HCT116 (cell line): Measurements from ENCODE around the gene SNX10. TPM values are rescaled to one million over a fixed set of nuclear protein-coding genes. Genes with fewer than 3 reads are reported as not detected.

Experiments used
- ATAC-seq: fragments of 200-7000 bp; cut with Tn5 transposase; 2 replicates; pipeline ENCODE4 v1.9.1; 2020; ENCODE audit warnings: mild to moderate bottlenecking, moderate library complexity
- BruUV-seq: library from RNA; stranded (reverse); fragments of 400-500 nt; replicated peaks from 2 replicates; lab custom pipeline; 2021; lab: Mats Ljungman, UMichigan
- CTCF ChIA-PET: fragments of 300-600 bp; sonication (Branson Sonifier 250); formaldehyde crosslinking; loops from one replicate; lab custom pipeline; 2021; ENCODE audit warnings: antibody characterized with exemption; lab: Charles Lee
- POLR2A ChIA-PET: fragments of 300-600, 350-600 bp; sonication (Branson Sonifier 250); formaldehyde crosslinking; loops from one replicate; lab custom pipeline; 2021; ENCODE audit warnings: antibody characterized with exemption; lab: Charles Lee
- RAD21 ChIA-PET, 2 experiments: fragments of 300-600 bp; sonication (Branson Sonifier 250); formaldehyde crosslinking; loops; one replicate each; lab custom pipeline; 2023; ENCODE audit warnings: low total read pairs in 2 of 2; ENCODE audit not compliant: uncharacterized antibody in 2 of 2, unreplicated experiment in 2 of 2, low non-redundant PET in 1 of 2; lab: Charles Lee
- DNase-seq: peaks from one replicate; pipeline ENCODE4 v3.0.0-alpha.2; 2010; ENCODE audit warnings: low read depth, low spot score
- H2AFZ ChIP-seq: fragments of 200-600 bp; shearing (Covaris generic), sonication (generic); 2 replicates; pipeline ENCODE4 v1.6.1; 2017; ENCODE audit warnings: low read depth, mixed run types, mixed read lengths, antibody characterized with exemption, low read length; ENCODE audit not compliant: poor library complexity, severe bottlenecking
- H3K27ac ChIP-seq: 2 replicates; pipeline ENCODE4 v1.5.1; 2012; ENCODE audit warnings: low read depth, low read length
- H3K27me3 ChIP-seq: fragments of 200-600 bp; sonication (generic); 2 replicates; pipeline ENCODE4 v1.6.1; 2016; ENCODE audit warnings: mixed run types, low read length, mixed read lengths; ENCODE audit not compliant: insufficient read depth
- H3K36me3 ChIP-seq, 2 experiments: fragments of 200-500 bp in 1 of 2; fragments of 200-600 bp in 1 of 2; sonication (Bioruptor generic) in 1 of 2; sonication (generic) in 1 of 2; 2 replicates each; pipeline versions ENCODE4 v1.5.1 to v1.6.1; 2014 to 2016; ENCODE audit warnings: low read length in 2 of 2, inconsistent platforms in 1 of 2, mixed read lengths in 1 of 2, mixed run types in 1 of 2; ENCODE audit not compliant: insufficient read depth in 2 of 2, control insufficient read depth in 1 of 2
- H3K4me1 ChIP-seq, 2 experiments: fragments of 200-600 bp in 1 of 2; sonication (generic) in 1 of 2; 2 replicates each; pipeline versions ENCODE4 v1.5.1 to v1.6.1; 2012 to 2017; ENCODE audit warnings: low read length in 2 of 2, inconsistent platforms in 1 of 2, mild to moderate bottlenecking in 1 of 2, mixed read lengths in 1 of 2, mixed run types in 1 of 2, moderate library complexity in 1 of 2; ENCODE audit not compliant: insufficient read depth in 2 of 2, control insufficient read depth in 1 of 2
- H3K4me2 ChIP-seq: fragments of 200-600 bp; sonication (generic); 2 replicates; pipeline ENCODE4 v1.6.1; 2017; ENCODE audit warnings: mixed run types, low read length, mixed read lengths
- H3K4me3 ChIP-seq, 2 experiments: fragments of 200-600 bp in 1 of 2; sonication (generic) in 1 of 2; replicated peaks in 1 of 2; 2 replicates each; pipeline ENCODE4 v1.5.1; 2011 to 2016; ENCODE audit warnings: low read length in 2 of 2, control low read depth in 1 of 2, low read depth in 1 of 2, mild to moderate bottlenecking in 1 of 2, mixed read lengths in 1 of 2, mixed run types in 1 of 2
- H3K79me2 ChIP-seq: fragments of 200-600 bp; sonication (generic); 2 replicates; pipeline ENCODE4 v1.6.1; 2017; ENCODE audit warnings: mild to moderate bottlenecking, mixed run types, low read length, moderate library complexity, mixed read lengths; ENCODE audit not compliant: insufficient read depth
- H3K9ac ChIP-seq: fragments of 200-600 bp; sonication (generic); 2 replicates; pipeline ENCODE4 v1.6.1; 2016; ENCODE audit warnings: low read length, mixed read lengths
- H3K9me2 ChIP-seq: fragments of 200-600 bp; sonication (generic), shearing (Covaris generic); 2 replicates; pipeline ENCODE4 v1.6.1; 2017; ENCODE audit warnings: mixed run types, mild to moderate bottlenecking, moderate library complexity; ENCODE audit not compliant: insufficient read depth
- H3K9me3 ChIP-seq, 2 experiments: fragments of 200-500 bp in 1 of 2; fragments of 200-600 bp in 1 of 2; sonication (Bioruptor generic) in 1 of 2; sonication (generic) in 1 of 2; 2 replicates each; pipeline ENCODE4 v1.6.1; 2014 to 2017; ENCODE audit warnings: low read length in 2 of 2, mixed read lengths in 2 of 2, inconsistent platforms in 1 of 2, low read depth in 1 of 2, mild to moderate bottlenecking in 1 of 2, mixed run types in 1 of 2, moderate library complexity in 1 of 2; ENCODE audit not compliant: control insufficient read depth in 1 of 2, insufficient read depth in 1 of 2
- H4K20me1 ChIP-seq: fragments of 200-600 bp; sonication (generic), shearing (Covaris generic); 2 replicates; pipeline ENCODE4 v1.6.1; 2017; ENCODE audit warnings: mixed run types, mild to moderate bottlenecking, moderate library complexity; ENCODE audit not compliant: insufficient read depth
- CBX3 ChIP-seq: IDR thresholded peaks from 2 replicates; pipeline ENCODE4 v1.6.1; 2012; ENCODE audit warnings: low read depth
- CEBPB ChIP-seq: IDR thresholded peaks from 2 replicates; pipeline ENCODE4 v1.6.1; 2012; ENCODE audit warnings: low read depth
- FOSL1 ChIP-seq: IDR thresholded peaks from 2 replicates; pipeline ENCODE4 v1.6.1; 2012; ENCODE audit warnings: low read depth
- JUND ChIP-seq: IDR thresholded peaks from 2 replicates; pipeline ENCODE4 v1.6.1; 2012
- POLR2A ChIP-seq: IDR thresholded peaks from 2 replicates; pipeline ENCODE4 v1.7.0; 2011; ENCODE audit warnings: borderline replicate concordance; ENCODE audit not compliant: insufficient read depth, insufficient read length; ENCODE audit errors: extremely low read depth
- POLR2AphosphoS5 ChIP-seq: IDR thresholded peaks from 2 replicates; pipeline ENCODE4 v1.6.1; 2011; ENCODE audit warnings: mild to moderate bottlenecking, low read depth, low read length, moderate library complexity
- ZFX ChIP-seq: fragments of 450-650 bp; IDR thresholded peaks from 2 replicates; pipeline ENCODE4 v1.6.1; 2017
- ZNF274 ChIP-seq: fragments of 200-500 bp; sonication (Bioruptor generic); IDR thresholded peaks from 2 replicates; pipeline ENCODE4 v1.6.1; 2014; ENCODE audit warnings: mild to moderate bottlenecking, low read depth, low read length, inconsistent platforms
- intact Hi-C: fragments of 100-400 bp; cut with micrococcal nuclease; formaldehyde crosslinking; loops from 2 replicates; pipeline ENCODE4 v1.10.0; 2022
- total RNA-seq: library from RNA; stranded (reverse); gene quantifications from one replicate; pipeline ENCODE4 v1.2.1, GENCODE V29; 2021; ENCODE audit not compliant: unreplicated experiment
- TF ChIP-seq, protein P1 (sequence below): IDR thresholded peaks from 2 replicates; pipeline ENCODE4 v1.6.1; 2012; ENCODE audit warnings: low read depth
- TF ChIP-seq, protein P2 (sequence below): IDR thresholded peaks from 2 replicates; pipeline ENCODE4 v1.6.1; 2012

The SNX10 gene
- total RNA-seq, 1 experiment from 2014 or later, result 26.9 TPM

DNA sequence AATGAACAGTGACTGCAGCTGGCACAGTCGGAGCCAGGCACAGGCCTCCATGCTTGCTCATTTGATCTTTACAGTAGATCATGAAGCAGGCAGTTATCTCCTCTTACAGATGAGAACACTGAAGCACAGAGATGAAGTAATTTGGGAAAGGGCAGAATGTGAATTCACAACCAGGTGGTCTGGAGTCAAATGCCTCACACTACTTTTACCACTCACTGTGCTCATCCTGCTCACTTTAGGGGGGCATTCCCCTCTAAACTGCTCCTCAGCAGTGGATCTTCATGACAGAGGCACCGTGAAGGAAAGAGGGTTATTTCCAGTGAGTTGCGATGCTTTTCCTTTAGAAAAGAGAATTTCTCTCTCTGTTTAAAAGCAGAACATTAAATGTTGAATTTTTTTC is 15.1 kb downstream of the SNX10 start:
- no peak for TF ChIP-seq CEBPB
- no peak for TF ChIP-seq POLR2A
- no peak for TF ChIP-seq ZFX
- no peak for TF ChIP-seq FOSL1
- TF ChIP-seq CBX3, result no peak
- TF ChIP-seq POLR2AphosphoS5, result no peak
- TF ChIP-seq JUND, result no peak
- TF ChIP-seq, protein P1, sequence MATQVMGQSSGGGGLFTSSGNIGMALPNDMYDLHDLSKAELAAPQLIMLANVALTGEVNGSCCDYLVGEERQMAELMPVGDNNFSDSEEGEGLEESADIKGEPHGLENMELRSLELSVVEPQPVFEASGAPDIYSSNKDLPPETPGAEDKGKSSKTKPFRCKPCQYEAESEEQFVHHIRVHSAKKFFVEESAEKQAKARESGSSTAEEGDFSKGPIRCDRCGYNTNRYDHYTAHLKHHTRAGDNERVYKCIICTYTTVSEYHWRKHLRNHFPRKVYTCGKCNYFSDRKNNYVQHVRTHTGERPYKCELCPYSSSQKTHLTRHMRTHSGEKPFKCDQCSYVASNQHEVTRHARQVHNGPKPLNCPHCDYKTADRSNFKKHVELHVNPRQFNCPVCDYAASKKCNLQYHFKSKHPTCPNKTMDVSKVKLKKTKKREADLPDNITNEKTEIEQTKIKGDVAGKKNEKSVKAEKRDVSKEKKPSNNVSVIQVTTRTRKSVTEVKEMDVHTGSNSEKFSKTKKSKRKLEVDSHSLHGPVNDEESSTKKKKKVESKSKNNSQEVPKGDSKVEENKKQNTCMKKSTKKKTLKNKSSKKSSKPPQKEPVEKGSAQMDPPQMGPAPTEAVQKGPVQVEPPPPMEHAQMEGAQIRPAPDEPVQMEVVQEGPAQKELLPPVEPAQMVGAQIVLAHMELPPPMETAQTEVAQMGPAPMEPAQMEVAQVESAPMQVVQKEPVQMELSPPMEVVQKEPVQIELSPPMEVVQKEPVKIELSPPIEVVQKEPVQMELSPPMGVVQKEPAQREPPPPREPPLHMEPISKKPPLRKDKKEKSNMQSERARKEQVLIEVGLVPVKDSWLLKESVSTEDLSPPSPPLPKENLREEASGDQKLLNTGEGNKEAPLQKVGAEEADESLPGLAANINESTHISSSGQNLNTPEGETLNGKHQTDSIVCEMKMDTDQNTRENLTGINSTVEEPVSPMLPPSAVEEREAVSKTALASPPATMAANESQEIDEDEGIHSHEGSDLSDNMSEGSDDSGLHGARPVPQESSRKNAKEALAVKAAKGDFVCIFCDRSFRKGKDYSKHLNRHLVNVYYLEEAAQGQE, result no peak
- no peak for TF ChIP-seq ZNF274
- TF ChIP-seq, protein P2, sequence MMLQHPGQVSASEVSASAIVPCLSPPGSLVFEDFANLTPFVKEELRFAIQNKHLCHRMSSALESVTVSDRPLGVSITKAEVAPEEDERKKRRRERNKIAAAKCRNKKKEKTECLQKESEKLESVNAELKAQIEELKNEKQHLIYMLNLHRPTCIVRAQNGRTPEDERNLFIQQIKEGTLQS, result no peak
- Histone ChIP-seq H3K9ac (no peak overlapping the region), H3K27ac (no peak overlapping the region), H3K4me1 (no peaks in the 10 kb centered on the region), H3K9me2 (no peaks in the 10 kb centered on the region), H3K4me2 (no peak overlapping the region), H3K27me3 (no peaks in the 10 kb centered on the region), H3K4me3 (no peak overlapping the region), H3K9me3 (no peaks in the 10 kb centered on the region), H3K36me3 (no peaks in the 10 kb centered on the region), H4K20me1 (no peaks in the 10 kb centered on the region), H3K79me2 (no peaks in the 10 kb centered on the region), H2AFZ (no peak overlapping the region)
- intact Hi-C loops, result no loop called here
- no peak for DNase-seq
- ATAC-seq, result no peak
- RAD21 ChIA-PET, result no interaction called here
- CTCF ChIA-PET, result no interaction called here
- POLR2A ChIA-PET, result no interaction called here
- no TSS peak for BruUV-seq
